ENCODE data around the gene RBM42.

DNA sequence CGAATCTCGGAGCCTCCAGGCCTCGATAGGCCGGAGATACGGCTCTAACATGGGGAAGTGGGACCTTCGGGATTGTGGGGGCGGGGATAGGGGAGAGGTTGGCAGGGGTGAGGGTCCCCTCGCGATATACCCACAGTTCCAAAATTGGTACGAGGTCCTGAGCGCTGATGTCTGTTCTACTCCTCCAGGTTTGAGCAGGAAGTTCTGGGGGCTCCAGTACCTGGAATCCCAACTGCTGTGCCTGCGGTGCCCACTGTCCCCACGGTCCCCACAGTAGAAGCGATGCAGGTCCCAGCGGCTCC lies 447 bp downstream of the RBM42 start:
- TF ChIP-seq, protein P1, sequence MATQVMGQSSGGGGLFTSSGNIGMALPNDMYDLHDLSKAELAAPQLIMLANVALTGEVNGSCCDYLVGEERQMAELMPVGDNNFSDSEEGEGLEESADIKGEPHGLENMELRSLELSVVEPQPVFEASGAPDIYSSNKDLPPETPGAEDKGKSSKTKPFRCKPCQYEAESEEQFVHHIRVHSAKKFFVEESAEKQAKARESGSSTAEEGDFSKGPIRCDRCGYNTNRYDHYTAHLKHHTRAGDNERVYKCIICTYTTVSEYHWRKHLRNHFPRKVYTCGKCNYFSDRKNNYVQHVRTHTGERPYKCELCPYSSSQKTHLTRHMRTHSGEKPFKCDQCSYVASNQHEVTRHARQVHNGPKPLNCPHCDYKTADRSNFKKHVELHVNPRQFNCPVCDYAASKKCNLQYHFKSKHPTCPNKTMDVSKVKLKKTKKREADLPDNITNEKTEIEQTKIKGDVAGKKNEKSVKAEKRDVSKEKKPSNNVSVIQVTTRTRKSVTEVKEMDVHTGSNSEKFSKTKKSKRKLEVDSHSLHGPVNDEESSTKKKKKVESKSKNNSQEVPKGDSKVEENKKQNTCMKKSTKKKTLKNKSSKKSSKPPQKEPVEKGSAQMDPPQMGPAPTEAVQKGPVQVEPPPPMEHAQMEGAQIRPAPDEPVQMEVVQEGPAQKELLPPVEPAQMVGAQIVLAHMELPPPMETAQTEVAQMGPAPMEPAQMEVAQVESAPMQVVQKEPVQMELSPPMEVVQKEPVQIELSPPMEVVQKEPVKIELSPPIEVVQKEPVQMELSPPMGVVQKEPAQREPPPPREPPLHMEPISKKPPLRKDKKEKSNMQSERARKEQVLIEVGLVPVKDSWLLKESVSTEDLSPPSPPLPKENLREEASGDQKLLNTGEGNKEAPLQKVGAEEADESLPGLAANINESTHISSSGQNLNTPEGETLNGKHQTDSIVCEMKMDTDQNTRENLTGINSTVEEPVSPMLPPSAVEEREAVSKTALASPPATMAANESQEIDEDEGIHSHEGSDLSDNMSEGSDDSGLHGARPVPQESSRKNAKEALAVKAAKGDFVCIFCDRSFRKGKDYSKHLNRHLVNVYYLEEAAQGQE (IDR thresholded peaks at IDR 0.05; ENCODE audit: insufficient read depth in 1 of 2, low read depth in 2 of 2, low read length in 2 of 2): no peak
- TF ChIP-seq POLR2AphosphoS5 (IDR thresholded peaks at IDR 0.05; ENCODE audit: low read depth, low read length) (no peak), TAF1 (IDR thresholded peaks at IDR 0.05; ENCODE audit: borderline replicate concordance, insufficient read depth, low read length) (no peak), SIN3A (IDR thresholded peaks at IDR 0.05; ENCODE audit: borderline replicate concordance, insufficient read depth, low read length) (no peak)
